HG02943 (cell line): ENCODE measurements around the gene RGS6.

Experiments
- ATAC-seq: cut with Tn5 transposase; IDR thresholded peaks from one replicate; pipeline ENCODE4 v1.9.1; 2021; ENCODE audit warnings: mild to moderate bottlenecking, low read depth, moderate library complexity; ENCODE audit not compliant: unreplicated experiment

RGS6 gene

GRCh38 chr14:72595152-72595862, 663.1 kb downstream of the RGS6 start:
- ATAC-seq = no peak

- ATAC-seq = no peak
Observed at GRCh38 chr14:72597252-72598233, 665.3 kb downstream of the RGS6 start.

- ATAC-seq = no peak
Observed at GRCh38 chr14:72598306-72598705, 666.1 kb downstream of the RGS6 start.

- no peak for ATAC-seq
Observed at GRCh38 chr14:72599579-72600470, 667.6 kb downstream of the RGS6 start.

GRCh38 chr14:72600551-72601330, 668.5 kb downstream of the RGS6 start:
- ATAC-seq = no peak

- no peak for ATAC-seq
Observed at GRCh38 chr14:72603639-72604038, 671.4 kb downstream of the RGS6 start.

GRCh38 chr14:72604133-72604532, 671.9 kb downstream of the RGS6 start:
- ATAC-seq = no peak

- no peak for ATAC-seq
Observed at GRCh38 chr14:72605096-72605920, 673.1 kb downstream of the RGS6 start.

- no peak for ATAC-seq
Observed at GRCh38 chr14:72605921-72606220, 673.6 kb downstream of the RGS6 start.

- ATAC-seq = no peak
Observed at GRCh38 chr14:72606879-72607278, 674.6 kb downstream of the RGS6 start.

- ATAC-seq = no peak
Observed at GRCh38 chr14:72607386-72608130, 675.3 kb downstream of the RGS6 start.

GRCh38 chr14:72608391-72609204, 676.4 kb downstream of the RGS6 start:
- no peak for ATAC-seq

GRCh38 chr14:72609205-72609916, 677.1 kb downstream of the RGS6 start:
- ATAC-seq = no peak

GRCh38 chr14:72610096-72610830, 678.0 kb downstream of the RGS6 start:
- ATAC-seq = no peak

- ATAC-seq = no peak
Observed at GRCh38 chr14:72610831-72611200, 678.6 kb downstream of the RGS6 start.

GRCh38 chr14:72611506-72611905, 679.3 kb downstream of the RGS6 start:
- no peak for ATAC-seq
